SH-SY5Y (cell line): Measurements from ENCODE around the gene POLD1.

ENCODE experiments used
- GATA2 ChIP-seq: IDR thresholded peaks from 2 replicates; pipeline ENCODE4 v1.6.1; 2011; ENCODE audit warnings: mild to moderate bottlenecking, low read depth, low read length
- GATA3 ChIP-seq: IDR thresholded peaks from 2 replicates; pipeline ENCODE4 v1.6.1; 2011; ENCODE audit warnings: low read depth, mild to moderate bottlenecking, low read length, moderate library complexity

POLD1 gene

DNA sequence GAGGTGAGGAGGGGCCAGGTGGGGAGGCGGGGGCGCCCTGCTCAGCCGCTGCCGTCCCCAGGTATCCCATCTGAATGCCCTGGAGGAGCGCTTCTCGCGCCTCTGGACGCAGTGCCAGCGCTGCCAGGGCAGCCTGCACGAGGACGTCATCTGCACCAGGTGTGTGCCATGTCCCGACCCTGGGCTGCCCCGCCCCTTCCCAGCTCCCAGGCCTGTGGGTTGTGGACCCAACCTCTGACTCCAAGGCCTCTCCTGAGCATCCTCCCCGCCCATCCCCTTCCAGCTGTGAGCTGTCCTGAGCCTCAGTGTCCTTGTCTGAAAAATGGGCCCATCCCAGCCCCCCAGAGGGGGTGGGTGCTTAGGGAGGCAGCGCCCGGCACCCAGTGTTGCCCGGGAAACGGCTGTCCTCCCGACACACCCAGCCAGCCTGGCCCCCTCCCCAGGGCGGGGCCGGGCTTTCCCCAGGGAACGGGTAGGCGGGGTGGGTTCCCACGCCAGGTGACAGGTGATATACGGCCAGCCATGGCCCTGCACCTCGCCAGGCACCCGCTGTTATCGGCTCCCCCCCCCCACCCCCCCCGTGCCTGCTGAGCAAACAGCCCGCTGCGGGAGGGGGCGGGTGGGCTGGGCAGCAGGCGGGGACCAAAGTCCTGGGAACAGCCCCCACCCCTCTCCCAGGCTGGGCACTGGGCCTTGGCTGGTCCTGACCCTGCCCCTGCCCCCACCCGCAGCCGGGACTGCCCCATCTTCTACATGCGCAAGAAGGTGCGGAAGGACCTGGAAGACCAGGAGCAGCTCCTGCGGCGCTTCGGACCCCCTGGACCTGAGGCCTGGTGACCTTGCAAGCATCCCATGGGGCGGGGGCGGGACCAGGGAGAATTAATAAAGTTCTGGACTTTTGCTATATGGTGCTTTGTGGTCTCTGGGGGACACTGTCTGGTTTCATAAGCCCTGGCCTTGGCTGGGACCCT lies 33.2 kb downstream of the POLD1 start:
- TF ChIP-seq GATA3 = no peak
- TF ChIP-seq GATA2 = no peak

DNA sequence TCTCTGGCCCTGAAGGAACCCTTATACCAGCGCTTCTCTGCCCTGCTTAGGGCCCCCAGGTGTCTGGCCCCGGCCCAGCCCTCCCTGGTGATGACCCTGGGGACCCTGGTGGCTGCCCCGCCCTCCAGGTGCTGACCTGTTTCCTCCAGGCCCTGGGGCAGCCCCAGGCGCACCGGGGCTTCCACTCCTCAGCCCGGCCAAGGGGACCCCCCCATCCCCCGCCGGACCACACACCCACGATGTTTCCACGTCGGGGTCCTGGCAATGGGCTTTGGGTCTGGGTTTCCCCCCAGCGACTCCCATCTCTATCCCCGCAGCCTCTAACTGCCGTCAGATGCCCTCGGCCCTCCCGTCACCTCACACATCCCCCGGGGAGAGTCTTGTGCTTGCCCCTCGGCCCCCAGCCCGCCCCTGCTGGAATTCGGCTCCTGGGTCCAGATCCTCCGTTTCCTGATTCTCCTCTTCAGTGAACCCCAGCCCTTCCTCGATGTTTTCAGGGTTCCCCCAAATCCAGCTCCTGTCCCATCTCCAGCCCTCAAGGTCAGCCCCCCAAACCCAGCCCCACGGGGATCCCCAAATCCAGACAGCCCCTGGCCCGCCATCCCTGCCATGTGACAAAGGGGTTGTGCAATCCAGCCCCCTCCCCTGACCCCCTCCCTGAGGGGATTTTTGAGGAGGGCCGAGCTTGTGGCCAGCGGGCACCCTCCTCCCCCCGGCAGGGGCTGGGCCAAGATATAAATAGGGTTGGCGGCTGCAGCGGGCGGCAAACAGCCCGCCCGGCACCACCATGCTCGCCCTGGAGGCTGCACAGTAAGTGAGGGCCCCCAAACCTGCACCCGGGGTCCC lies 34.3 kb downstream of the POLD1 start, which contains the start of gene SPIB:
Gene SPIB (plus strand): TSS at position 763 of the 846 bp plus-strand sequence. CDS start 25 bp downstream, at position 788.
- TF ChIP-seq GATA2 (no peak), GATA3 (no peak)

DNA sequence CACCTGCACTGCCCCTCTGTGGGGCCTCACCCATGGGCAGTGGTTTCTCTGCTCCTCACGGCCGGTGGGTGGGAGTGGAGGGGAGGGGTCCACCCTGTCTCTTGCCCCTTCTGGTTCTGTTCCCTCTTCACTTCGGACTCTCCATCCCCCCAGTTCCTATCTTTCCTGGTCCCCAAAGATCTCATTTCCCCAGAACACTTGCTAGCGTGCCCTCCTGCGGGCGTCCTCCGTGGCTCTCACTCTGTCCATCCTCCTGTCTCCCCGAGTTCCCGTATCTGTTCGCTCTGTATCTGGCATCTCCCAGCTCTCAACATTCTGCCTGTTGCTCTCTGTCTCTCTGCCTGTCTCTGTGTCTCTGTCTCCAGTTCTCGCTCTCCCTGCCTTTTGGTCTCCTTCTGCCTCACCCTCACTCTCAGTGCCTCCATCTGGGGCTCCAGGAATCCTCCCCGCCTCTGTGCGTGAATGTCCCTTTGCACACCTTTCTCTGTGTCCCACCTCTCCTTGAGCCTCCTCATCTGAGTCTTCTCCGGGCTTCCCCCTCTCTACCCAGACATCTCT lies 35.0 kb downstream of the POLD1 start:
- no peak for TF ChIP-seq GATA3
- no peak for TF ChIP-seq GATA2

DNA sequence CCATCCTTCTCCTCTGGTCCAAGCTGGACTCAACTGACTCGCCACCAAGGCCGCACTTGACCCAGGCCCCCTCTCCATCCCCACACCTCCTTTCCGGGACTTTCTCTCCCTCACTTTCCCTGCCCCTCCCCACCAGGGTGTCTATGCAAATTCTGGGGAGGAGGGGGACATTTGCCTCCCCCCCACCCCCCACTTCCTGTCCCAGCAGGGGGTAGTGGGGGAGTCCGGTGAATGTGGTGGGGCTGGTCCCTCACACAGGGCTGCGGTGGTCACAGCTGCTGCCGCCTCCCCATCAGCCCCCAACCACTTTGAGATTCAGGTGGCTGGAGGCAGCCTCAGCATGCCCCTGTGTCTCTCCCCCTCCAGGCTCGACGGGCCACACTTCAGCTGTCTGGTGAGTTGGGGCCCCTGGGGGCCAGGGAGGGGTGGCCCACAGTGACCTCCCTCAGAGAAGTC lies 35.5 kb downstream of the POLD1 start:
- TF ChIP-seq GATA3 (no peak), GATA2 (no peak)

DNA sequence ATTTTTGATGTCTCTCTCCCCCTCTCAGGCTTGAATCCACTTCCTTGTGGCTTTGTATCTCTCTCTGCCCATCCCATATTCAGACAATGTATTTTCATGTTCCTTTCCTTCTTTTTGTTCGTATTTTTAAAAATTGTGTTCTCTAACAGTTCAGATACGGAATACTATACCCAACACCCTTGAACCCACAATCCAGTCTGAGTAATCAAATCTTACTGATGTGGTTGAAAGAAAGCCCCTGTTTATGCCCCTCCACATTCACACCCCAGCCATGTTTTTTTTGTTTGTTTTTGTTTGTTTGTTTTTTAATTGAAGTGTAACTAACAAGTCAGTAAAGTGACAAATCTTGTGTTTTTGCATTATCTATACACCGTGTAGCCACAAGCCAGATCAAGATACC lies 36.0 kb downstream of the POLD1 start:
- no peak for TF ChIP-seq GATA3
- TF ChIP-seq GATA2 = no peak

DNA sequence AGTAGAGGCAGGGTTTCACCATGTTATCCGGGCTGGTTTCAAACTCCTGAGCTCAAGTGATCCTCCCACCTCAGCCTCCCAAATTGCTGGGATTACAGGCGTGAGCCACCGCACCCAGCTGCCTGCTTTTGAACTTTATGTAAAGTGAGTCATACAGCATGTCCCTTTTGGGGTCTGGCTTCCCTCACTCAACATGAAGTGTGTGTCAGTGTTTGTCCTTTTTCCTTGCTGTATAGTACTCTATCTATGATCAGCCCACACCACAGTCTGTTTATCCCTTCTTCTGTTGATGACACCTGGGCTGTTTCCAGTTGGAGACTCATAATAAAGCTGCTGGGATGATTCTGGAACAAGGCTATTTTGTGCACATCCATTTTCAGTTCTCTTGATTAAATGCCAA lies 36.7 kb downstream of the POLD1 start:
- no peak for TF ChIP-seq GATA3
- no peak for TF ChIP-seq GATA2

DNA sequence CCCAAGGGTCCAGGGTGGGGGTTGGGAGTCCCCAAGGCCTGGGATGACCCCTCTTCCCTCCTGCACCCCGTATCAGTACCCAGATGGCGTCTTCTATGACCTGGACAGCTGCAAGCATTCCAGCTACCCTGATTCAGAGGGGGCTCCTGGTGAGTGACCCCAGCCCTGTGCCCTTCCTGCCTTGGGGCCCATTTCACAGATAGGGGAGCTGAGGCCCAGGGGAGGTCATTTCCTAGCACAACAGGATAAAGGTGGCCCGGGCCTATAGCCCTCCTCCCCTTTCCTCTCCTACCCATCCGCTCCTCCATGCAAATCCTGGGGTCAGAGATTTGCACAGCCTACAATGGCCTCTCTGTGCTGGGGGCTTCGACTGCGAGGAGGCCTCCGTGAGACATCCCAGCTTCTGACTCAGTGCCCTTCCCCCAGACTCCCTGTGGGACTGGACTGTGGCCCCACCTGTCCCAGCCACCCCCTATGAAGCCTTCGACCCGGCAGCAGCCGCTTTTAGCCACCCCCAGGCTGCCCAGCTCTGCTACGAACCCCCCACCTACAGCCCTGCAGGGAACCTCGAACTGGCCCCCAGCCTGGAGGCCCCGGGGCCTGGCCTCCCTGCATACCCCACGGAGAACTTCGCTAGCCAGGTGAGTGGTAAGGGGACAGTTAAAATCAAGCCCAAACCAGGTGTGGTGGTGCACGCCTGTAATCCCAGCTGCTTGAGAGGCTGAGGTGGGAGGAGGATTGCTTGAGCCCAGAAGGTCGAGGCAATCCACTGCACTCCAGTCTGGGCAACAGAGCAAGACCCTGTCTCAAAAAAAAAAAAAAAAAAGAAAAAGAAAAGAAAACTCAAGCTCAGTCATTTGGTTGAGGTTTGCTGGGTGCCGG lies 38.5 kb downstream of the POLD1 start:
- TF ChIP-seq GATA3 (no peak), GATA2 (no peak)

DNA sequence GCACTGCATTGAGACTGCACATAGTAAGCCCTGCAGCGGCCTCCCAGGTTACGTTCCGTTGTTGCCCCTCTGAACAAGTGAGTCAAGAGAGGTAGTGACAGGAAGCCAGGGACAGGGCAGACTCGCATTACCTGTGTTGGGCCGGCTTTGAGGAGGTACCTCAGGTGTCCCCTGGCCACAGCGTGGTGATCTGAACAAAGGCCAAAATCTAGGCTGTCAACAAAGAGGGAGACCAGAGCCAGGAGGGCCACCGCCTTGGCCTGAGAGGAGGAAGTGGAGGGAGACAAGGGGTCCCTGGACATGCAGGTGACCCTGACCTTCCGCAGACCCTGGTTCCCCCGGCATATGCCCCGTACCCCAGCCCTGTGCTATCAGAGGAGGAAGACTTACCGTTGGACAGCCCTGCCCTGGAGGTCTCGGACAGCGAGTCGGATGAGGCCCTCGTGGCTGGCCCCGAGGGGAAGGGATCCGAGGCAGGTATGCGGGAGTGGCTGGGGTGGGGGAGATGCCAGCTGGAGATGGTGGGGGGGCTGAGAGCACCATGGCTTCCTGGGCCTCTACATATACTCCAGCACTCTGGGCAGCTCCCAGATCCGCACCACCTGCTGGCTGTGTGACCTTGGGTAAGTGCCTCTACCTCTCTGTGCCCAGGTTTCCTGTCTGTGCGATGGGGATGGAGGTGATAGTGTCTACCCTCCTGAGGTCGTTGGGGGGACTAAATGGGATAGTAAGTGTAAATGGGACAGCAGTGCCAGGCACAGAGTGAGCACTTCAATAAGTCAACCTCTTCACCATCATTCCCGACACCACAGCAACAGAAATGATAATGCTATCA lies 39.3 kb downstream of the POLD1 start:
- TF ChIP-seq GATA2 (no peak), GATA3 (no peak)

DNA sequence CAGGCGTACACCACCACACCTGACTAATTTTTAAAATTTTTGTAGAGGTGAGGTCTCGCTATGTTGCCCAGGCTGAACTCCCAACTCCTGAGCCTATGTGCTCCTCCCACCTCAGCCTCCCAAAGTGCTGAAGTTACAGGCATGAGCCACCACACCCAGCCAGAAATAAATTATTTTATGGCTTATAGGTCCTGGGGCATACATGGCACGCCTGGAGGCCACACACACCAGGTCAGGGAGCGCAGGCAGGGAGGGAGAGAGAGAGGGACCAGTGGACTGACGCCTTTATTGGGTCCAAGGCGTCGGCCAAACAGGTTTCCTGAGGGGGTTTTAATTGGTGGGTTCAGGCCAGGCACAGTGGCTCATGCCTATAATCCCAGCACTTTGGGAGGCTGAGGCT lies 41.4 kb downstream of the POLD1 start:
- TF ChIP-seq GATA2 = no peak
- no peak for TF ChIP-seq GATA3

DNA sequence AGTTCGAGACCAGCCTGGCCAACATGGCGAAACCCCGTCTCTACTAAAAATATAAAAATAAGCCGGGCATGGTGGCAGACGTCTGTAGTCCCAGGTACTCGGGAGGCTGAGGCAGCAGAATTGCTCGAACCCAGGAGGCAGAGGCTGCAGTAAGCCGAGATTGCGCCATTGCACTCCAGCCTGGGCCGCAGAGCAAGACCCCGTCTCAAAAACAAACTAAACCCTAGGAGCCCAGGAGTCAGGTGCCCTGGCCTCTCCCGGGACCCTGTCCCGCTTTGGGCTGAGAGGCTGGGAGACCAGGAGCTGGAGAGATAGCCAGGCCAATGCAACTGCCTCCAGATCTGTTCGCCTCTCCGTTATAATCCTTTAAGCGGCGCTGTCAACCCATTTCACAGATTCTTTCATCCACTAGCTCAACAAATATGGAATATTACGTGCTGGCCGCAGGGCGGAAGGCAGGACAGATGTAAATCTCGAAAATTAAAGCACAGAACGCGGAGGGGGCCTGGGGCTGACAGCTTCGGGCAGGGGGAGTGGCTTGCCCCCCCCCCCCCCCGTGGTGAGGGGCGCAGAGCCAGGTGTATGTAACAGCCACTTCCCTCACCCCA lies 43.3 kb downstream of the POLD1 start:
- TF ChIP-seq GATA3 (no peak), GATA2 (no peak)

DNA sequence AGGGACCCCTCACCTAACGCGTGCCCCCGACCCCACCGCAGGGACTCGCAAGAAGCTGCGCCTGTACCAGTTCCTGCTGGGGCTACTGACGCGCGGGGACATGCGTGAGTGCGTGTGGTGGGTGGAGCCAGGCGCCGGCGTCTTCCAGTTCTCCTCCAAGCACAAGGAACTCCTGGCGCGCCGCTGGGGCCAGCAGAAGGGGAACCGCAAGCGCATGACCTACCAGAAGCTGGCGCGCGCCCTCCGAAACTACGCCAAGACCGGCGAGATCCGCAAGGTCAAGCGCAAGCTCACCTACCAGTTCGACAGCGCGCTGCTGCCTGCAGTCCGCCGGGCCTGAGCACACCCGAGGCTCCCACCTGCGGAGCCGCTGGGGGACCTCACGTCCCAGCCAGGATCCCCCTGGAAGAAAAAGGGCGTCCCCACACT lies 43.9 kb downstream of the POLD1 start:
- TF ChIP-seq GATA3 = no peak
- no peak for TF ChIP-seq GATA2

DNA sequence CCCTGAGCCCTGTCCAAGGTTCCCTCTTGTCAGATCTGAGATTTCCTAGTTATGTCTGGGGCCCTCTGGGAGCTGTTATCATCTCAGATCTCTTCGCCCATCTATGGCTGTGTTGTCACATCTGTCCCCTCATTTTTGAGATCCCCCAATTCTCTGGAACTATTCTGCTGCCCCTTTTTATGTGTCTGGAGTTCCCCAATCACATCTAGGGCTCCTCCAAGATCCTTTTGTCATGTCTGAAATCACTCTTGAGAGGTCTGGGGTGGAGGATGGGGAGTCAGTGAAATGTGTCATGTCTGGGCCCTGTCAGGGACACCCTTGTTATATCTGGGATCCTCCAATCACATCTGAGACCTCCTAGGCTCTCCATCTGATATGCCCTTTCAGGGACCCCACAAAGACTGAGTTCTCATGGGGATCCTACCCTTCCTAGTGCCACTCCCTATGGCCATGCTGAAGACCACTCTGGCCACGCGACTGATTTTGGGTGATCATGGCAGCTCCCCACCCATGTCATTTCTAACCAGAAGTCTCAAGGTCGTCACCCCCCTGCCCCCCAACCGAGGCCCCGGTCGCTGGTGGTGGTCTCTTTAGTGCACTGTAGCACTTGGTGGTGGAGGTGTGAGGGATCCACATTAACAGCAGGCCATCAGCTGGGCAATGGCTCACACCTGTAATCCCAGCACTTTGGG lies 44.8 kb downstream of the POLD1 start:
- TF ChIP-seq GATA3 (no peak), GATA2 (no peak)
